Endodermal cell (in vitro differentiated cells): Measurements from ENCODE around the gene CREG2. TPM values are rescaled to one million over a fixed set of nuclear protein-coding genes. Genes with fewer than 3 reads are reported as not detected.

Experiments used
- DNase-seq: peaks from one replicate; pipeline ENCODE4 v3.0.0-alpha.2; 2017
- H3K27ac ChIP-seq: 2 replicates; pipeline ENCODE4 v1.5.1; 2013; ENCODE audit warnings: mild to moderate bottlenecking, low read depth, low read length, moderate library complexity
- H3K27me3 ChIP-seq: 2 replicates; pipeline ENCODE4 v1.6.1; 2013; ENCODE audit warnings: mild to moderate bottlenecking, low read length, moderate library complexity; ENCODE audit not compliant: insufficient read depth, control insufficient read depth, poor library complexity, severe bottlenecking
- H3K36me3 ChIP-seq: 2 replicates; pipeline ENCODE4 v1.7.0; 2013; ENCODE audit warnings: mild to moderate bottlenecking, low read length, moderate library complexity; ENCODE audit not compliant: control insufficient read depth, insufficient read depth
- H3K4me1 ChIP-seq: one replicate; pipeline ENCODE4 v1.7.0; 2013; ENCODE audit warnings: low read length; ENCODE audit not compliant: control insufficient read depth, insufficient read depth
- H3K4me3 ChIP-seq: 2 replicates; pipeline ENCODE4 v1.5.1; 2013; ENCODE audit warnings: mild to moderate bottlenecking, low read length, moderate library complexity
- H3K9ac ChIP-seq: 2 replicates; pipeline ENCODE4 v1.6.1; 2013; ENCODE audit warnings: mild to moderate bottlenecking, low read length, moderate library complexity; ENCODE audit not compliant: poor library complexity, severe bottlenecking; ENCODE audit errors: extremely low read depth
- H3K9me3 ChIP-seq: 2 replicates; pipeline ENCODE4 v1.6.1; 2013; ENCODE audit warnings: mild to moderate bottlenecking, low read length, moderate library complexity; ENCODE audit not compliant: control insufficient read depth
- H3K27ac Mint-ChIP-seq: 2 replicates; pipeline ENCODE4 v1.8.0; 2020; ENCODE audit warnings: mixed read lengths
- H3K27me3 Mint-ChIP-seq: 2 replicates; pipeline ENCODE4 v1.8.0; 2021; ENCODE audit warnings: mild to moderate bottlenecking, mixed read lengths; ENCODE audit not compliant: insufficient read depth
- H3K36me3 Mint-ChIP-seq: 2 replicates; pipeline ENCODE4 v1.8.0; 2020; ENCODE audit warnings: low read depth, mixed read lengths
- H3K4me1 Mint-ChIP-seq: 2 replicates; pipeline ENCODE4 v1.8.0; 2020; ENCODE audit warnings: mixed read lengths
- H3K4me3 Mint-ChIP-seq: 2 replicates; pipeline ENCODE4 v1.8.0; 2020; ENCODE audit warnings: mild to moderate bottlenecking, moderate library complexity, mixed read lengths
- H3K9me3 Mint-ChIP-seq: 2 replicates; pipeline ENCODE4 v1.8.0; 2020; ENCODE audit warnings: mild to moderate bottlenecking, mixed read lengths
- WGBS, 2 experiments: methylation state at CpG; one replicate each; pipeline versions ENCODE4 v1.1.5 to v1.1.7; 2013; ENCODE audit warnings: missing lambda C conversion rate in 2 of 2, mixed read lengths in 1 of 2; ENCODE audit not compliant: insufficient coverage in 1 of 2, insufficient read length in 1 of 2; 5-methylcytosine and 5-hydroxymethylcytosine counted together
- total RNA-seq, 2 donors: library from RNA; stranded (reverse); fragmentation: NEBNext Ultra II Directional in 1 of 2; extraction: Animal tissue kit (Norgen Biotek cat#: 25700) in 1 of 2; gene quantifications; 2 replicates in 1 of 2; 3 replicates in 1 of 2; pipeline ENCODE4 v1.2.1, GENCODE V29; 2021
- TF ChIP-seq, protein P1 (sequence below): fragments of 200-600 bp; sonication (generic); conservative IDR thresholded peaks from 2 replicates; pipeline ENCODE4 v1.5.0; 2021; ENCODE audit warnings: antibody characterized with exemption, mild to moderate bottlenecking

The CREG2 gene
- total RNA-seq, 2 donors from 2014 or later: 0.13 TPM; not detected in 1

DNA sequence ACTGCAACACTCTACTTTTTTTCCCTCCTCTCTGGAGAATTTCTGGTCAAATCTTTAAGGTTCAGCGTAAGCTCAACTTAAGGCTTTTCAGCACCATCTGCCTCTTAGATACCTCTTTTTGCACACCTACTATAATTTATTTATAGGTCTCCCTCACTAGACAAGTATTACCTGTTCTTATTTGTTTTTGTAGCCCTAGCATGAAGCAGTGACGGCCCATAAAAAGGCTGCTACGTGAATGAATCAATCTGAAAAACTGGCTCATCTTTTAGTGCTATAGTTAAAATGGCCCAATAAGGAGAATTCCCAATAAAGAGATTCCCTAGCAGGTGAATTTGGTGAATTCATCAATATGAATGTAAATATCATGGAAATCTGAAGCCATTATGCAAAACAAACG, 85.3 kb downstream of the CREG2 start:
- DNase-seq: no peak
- Histone ChIP-seq H3K27me3 (no peaks in the 10 kb centered on the region), H3K9me3 (no peaks in the 10 kb centered on the region), H3K4me1 (peaks cover 12% of the 10 kb centered on the region), H3K36me3 (no peaks in the 10 kb centered on the region), H3K4me3 (no peak overlapping the region), H3K27ac (no peak overlapping the region), H3K9ac (no peak overlapping the region)
- WGBS, 2 experiments: 84 to 88% methylated on average over 3 to 4 of the region's 4 CpGs
- TF ChIP-seq, protein P1, sequence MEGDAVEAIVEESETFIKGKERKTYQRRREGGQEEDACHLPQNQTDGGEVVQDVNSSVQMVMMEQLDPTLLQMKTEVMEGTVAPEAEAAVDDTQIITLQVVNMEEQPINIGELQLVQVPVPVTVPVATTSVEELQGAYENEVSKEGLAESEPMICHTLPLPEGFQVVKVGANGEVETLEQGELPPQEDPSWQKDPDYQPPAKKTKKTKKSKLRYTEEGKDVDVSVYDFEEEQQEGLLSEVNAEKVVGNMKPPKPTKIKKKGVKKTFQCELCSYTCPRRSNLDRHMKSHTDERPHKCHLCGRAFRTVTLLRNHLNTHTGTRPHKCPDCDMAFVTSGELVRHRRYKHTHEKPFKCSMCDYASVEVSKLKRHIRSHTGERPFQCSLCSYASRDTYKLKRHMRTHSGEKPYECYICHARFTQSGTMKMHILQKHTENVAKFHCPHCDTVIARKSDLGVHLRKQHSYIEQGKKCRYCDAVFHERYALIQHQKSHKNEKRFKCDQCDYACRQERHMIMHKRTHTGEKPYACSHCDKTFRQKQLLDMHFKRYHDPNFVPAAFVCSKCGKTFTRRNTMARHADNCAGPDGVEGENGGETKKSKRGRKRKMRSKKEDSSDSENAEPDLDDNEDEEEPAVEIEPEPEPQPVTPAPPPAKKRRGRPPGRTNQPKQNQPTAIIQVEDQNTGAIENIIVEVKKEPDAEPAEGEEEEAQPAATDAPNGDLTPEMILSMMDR: no peak
- no peaks in the 10 kb centered on the region for H3K27me3 Mint-ChIP-seq
- H3K4me3 Mint-ChIP-seq: no peak overlapping the region
- peaks cover 31% of the 10 kb centered on the region for H3K4me1 Mint-ChIP-seq
- no peaks in the 10 kb centered on the region for H3K9me3 Mint-ChIP-seq
- no peak overlapping the region for H3K27ac Mint-ChIP-seq
- peaks cover 17% of the 10 kb centered on the region for H3K36me3 Mint-ChIP-seq

DNA sequence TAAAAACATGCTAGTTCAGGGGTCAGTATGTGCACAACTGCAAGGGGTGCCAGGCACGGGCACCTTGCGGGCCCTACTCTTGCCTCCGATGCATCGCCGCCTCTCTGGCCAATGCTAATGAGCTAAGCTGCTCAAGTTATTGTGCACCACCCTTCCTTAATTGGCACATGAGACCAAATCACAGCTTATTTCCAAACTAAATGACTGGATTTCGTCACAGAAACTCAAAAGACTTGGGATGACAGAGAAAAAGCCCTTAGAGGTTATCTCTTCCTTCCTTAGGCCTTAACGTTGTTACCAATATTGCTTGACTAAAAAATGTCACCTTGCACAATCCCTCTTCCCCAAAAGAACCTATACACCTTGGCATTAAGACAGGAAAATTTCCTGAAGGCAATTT, 86.5 kb downstream of the CREG2 start:
- Histone ChIP-seq H3K9me3 (no peaks in the 10 kb centered on the region), H3K4me1 (peaks cover 4% of the 10 kb centered on the region), H3K4me3 (no peak overlapping the region), H3K27ac (no peak overlapping the region), H3K36me3 (no peaks in the 10 kb centered on the region), H3K9ac (no peak overlapping the region), H3K27me3 (no peaks in the 10 kb centered on the region)
- Mint-ChIP-seq H3K27ac (no peak overlapping the region), H3K9me3 (no peaks in the 10 kb centered on the region), H3K4me1 (peaks cover 21% of the 10 kb centered on the region), H3K4me3 (no peak overlapping the region), H3K36me3 (peaks cover 13% of the 10 kb centered on the region), H3K27me3 (no peaks in the 10 kb centered on the region)
- no peak for DNase-seq
- WGBS, 2 experiments: 60 to 66% methylated on average over 7 of the region's 7 CpGs
- TF ChIP-seq, protein P1: no peak

DNA sequence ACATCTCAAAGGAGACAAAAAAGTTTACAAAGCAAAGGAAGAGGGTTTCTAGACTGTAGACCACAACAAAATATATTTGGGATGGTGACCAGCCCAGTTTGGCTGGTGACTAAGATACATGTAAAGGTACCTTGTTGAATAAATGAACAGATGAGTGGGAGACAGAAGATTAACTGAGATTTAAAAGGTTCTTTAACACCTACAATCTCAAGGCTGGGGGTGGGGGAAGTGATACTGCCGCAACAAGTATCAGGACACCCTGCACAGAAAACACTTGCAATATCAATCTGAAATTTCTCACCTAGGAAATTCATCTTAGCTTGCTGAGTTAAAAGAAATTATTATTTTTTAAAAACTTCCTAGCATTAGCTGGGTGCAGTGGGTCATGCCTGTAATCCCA, 87.1 kb downstream of the CREG2 start:
- H3K4me3 ChIP-seq: no peak overlapping the region
- Mint-ChIP-seq H3K9me3 (no peaks in the 10 kb centered on the region), H3K4me3 (no peak overlapping the region), H3K36me3 (peaks cover 13% of the 10 kb centered on the region), H3K27me3 (no peaks in the 10 kb centered on the region), H3K27ac (no peak overlapping the region), H3K4me1 (peaks cover 14% of the 10 kb centered on the region)
- no peak overlapping the region for H3K27ac ChIP-seq
- H3K27me3 ChIP-seq: no peaks in the 10 kb centered on the region
- no peaks in the 10 kb centered on the region for H3K9me3 ChIP-seq
- TF ChIP-seq, protein P1: no peak
- H3K36me3 ChIP-seq: no peaks in the 10 kb centered on the region
- no peak overlapping the region for H3K9ac ChIP-seq
- DNase-seq: no peak
- H3K4me1 ChIP-seq: peaks cover 4% of the 10 kb centered on the region
- 100% methylated on average over 1 of the region's 1 CpG; no CpG with 5 or more reads in 1 of the 2 experiments for WGBS, 2 experiments
